Measurements from ENCODE around the gene TTC39C. TPM values are rescaled to one million over a fixed set of nuclear protein-coding genes. Genes with fewer than 3 reads are reported as not detected.

Gene TTC39C
- total and polyA plus RNA-seq, 2 donors = 12.6 to 29.9 TPM

DNA sequence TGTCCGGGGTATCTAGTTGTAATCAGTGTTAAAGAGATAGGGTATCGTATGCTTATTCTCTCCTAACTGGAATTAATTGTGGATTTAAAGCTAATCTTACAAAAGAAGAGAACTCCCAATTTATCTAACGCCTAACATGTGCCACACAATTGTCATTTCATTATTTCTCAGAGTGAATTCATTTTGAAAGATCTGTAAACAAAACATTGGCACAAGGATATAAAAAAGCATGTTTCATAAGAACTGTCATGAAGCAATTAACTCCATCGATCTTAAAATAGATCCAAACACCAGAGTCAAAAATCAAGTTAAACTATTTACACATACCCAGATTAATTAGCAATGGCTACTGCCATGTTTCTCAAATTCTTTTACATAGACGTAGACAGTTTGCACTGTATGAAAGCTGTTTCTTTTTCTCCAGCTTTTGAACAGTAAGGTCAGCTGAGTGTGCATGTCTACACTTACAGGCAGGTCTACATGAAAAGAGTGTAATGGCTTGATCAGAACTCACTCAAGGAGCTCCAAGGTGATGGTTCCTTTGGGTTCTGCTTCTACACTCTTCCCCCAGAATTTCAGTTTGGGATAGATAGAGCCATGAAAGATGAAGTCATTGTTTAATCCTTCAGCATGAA is 163.1 kb downstream of the TTC39C start:
- Histone ChIP-seq H3K36me3 (ENCODE audit: insufficient read depth) (peaks cover 4% of the 10 kb centered on the region), H3K4me3 (ENCODE audit: low read depth, low read length) (no peak overlapping the region), H3K4me1 (ENCODE audit: insufficient read depth) (no peaks in the 10 kb centered on the region), H3K27ac (ENCODE audit: low read depth) (no peak overlapping the region)
- WGBS = 90% methylated on average over 5 of the region's 5 CpGs
- DNase-seq (ENCODE audit: extremely low spot score) = no peak

DNA sequence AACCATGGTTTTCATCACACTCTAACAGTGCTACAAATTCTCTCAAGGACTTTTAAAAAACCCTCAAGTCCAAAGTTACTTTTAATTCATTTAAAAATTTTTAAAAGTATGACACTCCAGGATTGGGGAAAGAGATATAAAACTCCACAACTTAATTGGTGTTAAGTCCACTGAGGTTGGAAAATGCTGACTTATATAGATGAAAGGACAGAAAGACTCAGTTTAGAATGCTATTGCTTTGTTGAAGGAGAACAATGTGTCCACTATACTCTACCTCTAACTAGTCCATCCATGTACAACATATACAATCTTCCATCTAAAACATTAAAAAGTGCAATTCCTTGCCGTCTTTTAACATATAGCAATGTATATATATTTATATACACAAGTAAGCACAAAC is 165.5 kb downstream of the TTC39C start:
- 93% methylated on average over 1 of the region's 1 CpG for WGBS
- no peak for DNase-seq (ENCODE audit: extremely low spot score)
- H3K36me3 ChIP-seq (ENCODE audit: insufficient read depth) = peaks cover 4% of the 10 kb centered on the region
- H3K27ac ChIP-seq (ENCODE audit: low read depth) = no peak overlapping the region
- H3K4me3 ChIP-seq (ENCODE audit: low read depth, low read length) = no peak overlapping the region
- H3K4me1 ChIP-seq (ENCODE audit: insufficient read depth) = no peaks in the 10 kb centered on the region

DNA sequence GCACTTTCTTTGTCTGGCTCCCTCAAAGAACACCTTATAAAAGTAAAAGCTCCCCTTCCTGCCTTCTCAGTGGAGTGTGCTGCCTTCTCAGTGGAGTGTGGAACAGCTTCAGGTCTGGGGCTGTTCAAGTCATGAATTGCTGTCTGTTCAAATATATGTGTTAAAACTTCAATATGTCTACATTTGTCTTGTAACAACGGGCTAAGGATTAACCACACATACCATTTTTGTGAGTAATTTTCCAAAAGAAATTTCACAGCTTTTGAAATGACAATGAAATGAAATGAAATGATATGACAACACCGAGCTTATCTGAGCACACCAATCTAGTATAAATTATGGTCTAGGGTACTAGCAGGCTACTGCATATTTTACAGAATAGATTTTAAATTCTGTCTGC is 167.3 kb downstream of the TTC39C start:
- Histone ChIP-seq H3K4me3 (ENCODE audit: low read depth, low read length) (no peak overlapping the region), H3K4me1 (ENCODE audit: insufficient read depth) (no peaks in the 10 kb centered on the region), H3K27ac (ENCODE audit: low read depth) (no peak overlapping the region), H3K36me3 (ENCODE audit: insufficient read depth) (peaks cover 4% of the 10 kb centered on the region)
- 66% methylated on average over 2 of the region's 2 CpGs for WGBS
- no peak for DNase-seq (ENCODE audit: extremely low spot score)

Small RNAs within 50 kb of the gene (small RNA-seq; reads per million reads assigned to genes)
- gene RF00017 (not detected), gene RNA5SP452 (not detected), gene RNU5A-6P (2.9 reads per million, percentile 89 among the genes with 10 or more reads in this experiment)

Other genes starting within 250 kb of the TTC39C start
- gene CABYR, start 124.3 kb downstream of the TTC39C start, total RNA-seq = 4.8 TPM
- gene CABYR, start 124.3 kb downstream of the TTC39C start, polyA plus RNA-seq = 1.3 TPM

Measured in urinary bladder (tissue), 4 donors.